ENCODE measurements around the gene SPANXN4. TPM values are rescaled to one million over a fixed set of nuclear protein-coding genes. Genes with fewer than 3 reads are reported as not detected.

Gene SPANXN4
- total and polyA plus RNA-seq, 2 experiments from 2014 or later = not detected

- TF ChIP-seq ZNF462 (CRISPR knock-in tag; IDR thresholded peaks at IDR 0.05) = no peak
- TF ChIP-seq POLR2AphosphoS5 (IDR thresholded peaks at IDR 0.05; ENCODE audit: low read depth) = no peak
- no peak for TF ChIP-seq EZH2phosphoT487 (IDR thresholded peaks at IDR 0.05; ENCODE audit: unreplicated experiment)
- TF ChIP-seq ZNF331 (CRISPR knock-in tag; IDR thresholded peaks at IDR 0.05; ENCODE audit: low read depth) = no peak
Measured at GRCh38 chrX:143082537-143082936, 56.8 kb downstream of the SPANXN4 start (continued).

Data from GM23338 (cell line).